22Rv1 (cell line): ENCODE data around the gene MEIOB.

Experiments used
- H3K27ac ChIP-seq: fragments of 450-650 bp; 2 replicates; pipeline ENCODE4 v1.5.1; 2017
- ZFX ChIP-seq: fragments of 450-650 bp; IDR thresholded peaks from 2 replicates; pipeline ENCODE4 v1.6.1; 2017; ENCODE audit warnings: antibody characterized with exemption, borderline replicate concordance
- TF ChIP-seq, protein P1 (sequence below): fragments of 450-650 bp; IDR thresholded peaks from 2 replicates; pipeline ENCODE4 v1.5.1; 2017; ENCODE audit warnings: mild to moderate bottlenecking

Gene MEIOB

GRCh38 chr16:1825381-1825863 lies 46.5 kb downstream of the MEIOB start:
- TF ChIP-seq, protein P1, sequence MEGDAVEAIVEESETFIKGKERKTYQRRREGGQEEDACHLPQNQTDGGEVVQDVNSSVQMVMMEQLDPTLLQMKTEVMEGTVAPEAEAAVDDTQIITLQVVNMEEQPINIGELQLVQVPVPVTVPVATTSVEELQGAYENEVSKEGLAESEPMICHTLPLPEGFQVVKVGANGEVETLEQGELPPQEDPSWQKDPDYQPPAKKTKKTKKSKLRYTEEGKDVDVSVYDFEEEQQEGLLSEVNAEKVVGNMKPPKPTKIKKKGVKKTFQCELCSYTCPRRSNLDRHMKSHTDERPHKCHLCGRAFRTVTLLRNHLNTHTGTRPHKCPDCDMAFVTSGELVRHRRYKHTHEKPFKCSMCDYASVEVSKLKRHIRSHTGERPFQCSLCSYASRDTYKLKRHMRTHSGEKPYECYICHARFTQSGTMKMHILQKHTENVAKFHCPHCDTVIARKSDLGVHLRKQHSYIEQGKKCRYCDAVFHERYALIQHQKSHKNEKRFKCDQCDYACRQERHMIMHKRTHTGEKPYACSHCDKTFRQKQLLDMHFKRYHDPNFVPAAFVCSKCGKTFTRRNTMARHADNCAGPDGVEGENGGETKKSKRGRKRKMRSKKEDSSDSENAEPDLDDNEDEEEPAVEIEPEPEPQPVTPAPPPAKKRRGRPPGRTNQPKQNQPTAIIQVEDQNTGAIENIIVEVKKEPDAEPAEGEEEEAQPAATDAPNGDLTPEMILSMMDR = no peak
- no peak for TF ChIP-seq ZFX
- H3K27ac ChIP-seq = peak overlapping the region; percentile 82; the same call in 1 of the 2 replicates

GRCh38 chr16:1823821-1824220 lies 48.1 kb downstream of the MEIOB start:
- no peak overlapping the region for H3K27ac ChIP-seq
- no peak for TF ChIP-seq ZFX
- TF ChIP-seq, protein P1 = no peak

- H3K27ac ChIP-seq = no peak overlapping the region
- TF ChIP-seq, protein P1 = no peak
- TF ChIP-seq ZFX = no peak
These were observed 49.2 kb downstream of the MEIOB start for GRCh38 chr16:1822801-1823200.

DNA sequence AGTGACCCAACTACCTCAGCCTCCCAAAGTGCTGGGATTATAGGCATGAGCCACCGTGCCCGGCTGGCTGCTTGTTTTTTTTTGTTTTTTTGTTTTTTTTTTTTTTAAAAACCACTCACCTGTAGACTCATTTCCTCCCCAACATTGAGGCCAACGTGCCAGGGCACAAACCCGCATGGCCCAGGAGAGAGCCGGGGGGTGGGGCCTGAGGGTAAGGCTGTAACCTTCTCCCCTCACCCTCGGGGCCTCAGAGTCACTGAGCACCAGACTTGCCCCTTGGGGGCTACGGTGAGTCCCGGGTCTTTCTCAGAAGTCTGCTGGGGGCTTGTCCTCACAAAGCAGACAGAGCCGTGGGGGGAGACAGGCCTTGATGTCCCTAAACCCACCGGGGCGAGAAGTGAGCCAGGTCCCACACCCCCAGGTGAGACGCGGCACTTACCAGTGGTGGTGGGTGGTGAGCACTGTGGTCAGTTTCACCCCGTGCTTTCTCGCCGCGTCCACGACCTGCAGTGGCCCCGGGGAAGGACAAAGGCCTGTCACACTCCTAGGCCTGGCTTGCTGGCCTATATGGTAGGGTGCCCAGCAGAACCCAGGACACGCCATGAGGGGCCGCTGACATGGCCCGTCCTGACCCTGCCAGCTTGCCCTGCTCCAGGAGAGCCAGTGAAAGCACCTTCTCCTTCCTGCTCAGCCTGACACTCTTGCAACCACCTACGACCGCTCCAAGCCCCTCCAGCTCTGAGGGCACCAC lies 49.9 kb downstream of the MEIOB start:
- H3K27ac ChIP-seq = no peak overlapping the region
- TF ChIP-seq, protein P1 = no peak
- no peak for TF ChIP-seq ZFX

DNA sequence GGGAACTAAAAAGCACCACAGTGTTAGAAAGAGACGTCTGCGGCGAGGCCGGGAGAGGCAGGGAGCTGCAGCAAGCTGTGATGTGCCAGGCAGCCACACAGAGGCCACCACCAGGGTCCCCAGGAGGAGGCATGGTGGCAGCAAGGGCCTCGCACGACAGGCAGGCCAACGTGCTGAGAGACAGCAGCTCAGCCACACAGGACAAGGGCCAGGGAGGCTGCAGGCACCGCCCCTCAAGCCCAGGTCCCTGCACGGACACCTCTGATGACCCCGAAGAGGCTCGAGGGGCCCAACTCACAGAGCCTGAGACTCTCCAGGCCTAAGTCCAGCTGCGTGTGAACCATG lies 51.0 kb downstream of the MEIOB start:
- no peak overlapping the region for H3K27ac ChIP-seq
- TF ChIP-seq ZFX = no peak
- TF ChIP-seq, protein P1 = no peak

DNA sequence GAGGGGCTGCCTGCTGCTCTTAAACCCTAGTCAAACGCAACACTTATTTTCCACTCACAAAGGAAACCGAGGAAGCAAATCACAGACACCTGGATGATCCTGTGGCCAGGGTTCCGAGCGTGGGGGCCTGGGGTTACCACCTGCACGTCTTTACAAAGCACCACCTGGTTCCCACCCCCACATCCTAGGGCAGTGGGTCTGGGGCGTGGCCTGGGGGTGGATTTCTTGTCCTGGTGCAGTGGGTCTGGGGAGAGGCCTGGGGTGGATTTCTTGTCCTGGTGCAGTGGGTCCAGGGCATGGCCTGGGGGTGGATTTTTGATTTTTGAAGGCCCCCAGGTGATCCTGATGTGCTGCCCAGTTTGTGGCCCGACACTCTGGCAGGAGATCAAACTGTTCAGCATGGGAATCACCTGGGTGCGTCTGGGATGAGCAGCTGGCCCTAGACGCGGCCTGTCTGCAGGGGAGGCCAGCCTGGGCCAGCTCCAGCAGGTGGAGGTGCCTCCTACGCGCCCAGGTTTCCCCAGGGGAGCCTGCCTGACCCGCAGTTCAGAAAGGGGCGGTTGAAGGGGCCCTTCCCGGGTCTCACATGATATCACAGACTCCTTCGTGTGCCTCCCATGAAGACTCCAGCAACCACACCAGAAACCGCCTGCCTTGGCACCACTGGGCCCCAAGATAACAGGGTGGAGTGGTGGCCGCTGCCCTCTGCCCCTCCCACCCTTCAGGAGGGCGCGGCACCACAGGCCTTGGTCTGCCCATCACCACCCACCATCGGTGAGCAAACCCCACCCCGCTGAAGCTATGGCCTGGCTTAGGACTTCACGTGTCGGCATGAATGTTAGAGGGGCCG lies 51.6 kb downstream of the MEIOB start:
- TF ChIP-seq, protein P1 = no peak
- no peak for TF ChIP-seq ZFX
- H3K27ac ChIP-seq = no peak overlapping the region

DNA sequence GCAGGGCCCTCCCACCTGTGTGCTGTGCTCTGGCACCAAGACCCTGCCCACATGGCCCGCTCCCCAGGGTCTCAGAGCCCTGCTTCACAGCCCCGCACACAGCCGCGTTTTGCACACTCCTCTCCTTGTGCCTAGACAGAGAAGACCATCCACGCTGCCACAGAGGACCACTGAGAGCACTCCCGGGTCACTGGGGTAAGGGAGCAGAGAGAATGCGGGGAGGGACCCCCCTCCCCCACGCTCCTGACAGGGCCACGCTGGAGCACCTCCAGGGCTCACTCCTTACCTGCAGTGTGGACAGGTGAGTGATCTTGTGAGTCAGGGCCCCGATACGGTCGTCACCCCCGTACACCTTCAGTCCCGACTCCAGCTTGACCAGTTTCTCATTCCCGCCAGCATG lies 52.4 kb downstream of the MEIOB start:
- H3K27ac ChIP-seq = no peak overlapping the region
- TF ChIP-seq, protein P1 = no peak
- TF ChIP-seq ZFX = no peak
